Prostate gland (tissue), 2 donors: ENCODE results near the gene THAP4. TPM values are rescaled to one million over a fixed set of nuclear protein-coding genes. Genes with fewer than 3 reads are reported as not detected.
"Not testable (repeated sequence)": the region's sequence is repeated elsewhere in the genome, so short reads cannot be mapped to it uniquely, and the experiment has no call there.

Experiments
- DNase-seq: peaks from one replicate; pipeline ENCODE4 v3.0.0-alpha.2; 2019; ENCODE audit warnings: low spot score
- H3K27ac ChIP-seq, 2 donors: fragments of 200-600 bp; sonication (generic); 2 replicates each; pipeline ENCODE4 v1.5.1; 2017 to 2019
- H3K27me3 ChIP-seq: fragments of 200-600 bp; sonication (generic); replicated peaks from 2 replicates; pipeline ENCODE4 v1.5.1; 2019; ENCODE audit not compliant: insufficient read depth
- H3K36me3 ChIP-seq, 2 donors: fragments of 200-600 bp; sonication (generic); 1 replicate in 1 of 2; 2 replicates in 1 of 2; pipeline versions ENCODE4 v1.5.1 to v1.8.1; 2017 to 2019
- H3K4me1 ChIP-seq: fragments of 200-600 bp; sonication (generic); replicated peaks from 2 replicates; pipeline ENCODE4 v1.5.1; 2019
- H3K4me3 ChIP-seq, 2 donors: fragments of 200-600 bp; sonication (generic); 2 replicates each; pipeline ENCODE4 v1.5.1; 2017 to 2019
- H3K9me3 ChIP-seq: fragments of 200-600 bp; sonication (generic); 2 replicates; pipeline ENCODE4 v1.5.1; 2017
- CTCF ChIP-seq, 4 experiments: fragments of 200-600 bp in 2 of 4; fragments of 450-650 bp in 2 of 4; sonication (generic) in 2 of 4; IDR thresholded peaks; 1 replicate in 3 of 4; 2 replicates in 1 of 4; pipeline ENCODE4 v1.5.1; 2016 to 2019; ENCODE audit warnings: antibody characterized with exemption in 4 of 4, mild to moderate bottlenecking in 2 of 4, moderate library complexity in 2 of 4
- POLR2A ChIP-seq: fragments of 450-650 bp; IDR thresholded peaks from one replicate; pipeline ENCODE4 v1.6.1; 2016; ENCODE audit warnings: antibody characterized with exemption, mild to moderate bottlenecking
- POLR2AphosphoS5 ChIP-seq: sonication (generic); formaldehyde crosslinking; IDR thresholded peaks from one replicate; pipeline ENCODE4 v1.6.1; 2017; ENCODE audit warnings: antibody characterized with exemption
- WGBS: methylation state at CpG from one replicate; pipeline ENCODE4 v1.1.5; 2018; 5-methylcytosine and 5-hydroxymethylcytosine counted together
- intact Hi-C: fragments of 100-400 bp; cut with DNase I; formaldehyde crosslinking; loops from one replicate; pipeline ENCODE4 v1.14.2; 2022
- total RNA-seq, 2 donors: library from RNA; depleted of rRNA; stranded (reverse); fragments of >200 nt; gene quantifications; one replicate each; pipeline ENCODE4 v1.1.0, GENCODE V29; 2016

THAP4 gene
- total RNA-seq, 2 donors from 2014 or later, result 60.8 to 92.9 TPM

DNA sequence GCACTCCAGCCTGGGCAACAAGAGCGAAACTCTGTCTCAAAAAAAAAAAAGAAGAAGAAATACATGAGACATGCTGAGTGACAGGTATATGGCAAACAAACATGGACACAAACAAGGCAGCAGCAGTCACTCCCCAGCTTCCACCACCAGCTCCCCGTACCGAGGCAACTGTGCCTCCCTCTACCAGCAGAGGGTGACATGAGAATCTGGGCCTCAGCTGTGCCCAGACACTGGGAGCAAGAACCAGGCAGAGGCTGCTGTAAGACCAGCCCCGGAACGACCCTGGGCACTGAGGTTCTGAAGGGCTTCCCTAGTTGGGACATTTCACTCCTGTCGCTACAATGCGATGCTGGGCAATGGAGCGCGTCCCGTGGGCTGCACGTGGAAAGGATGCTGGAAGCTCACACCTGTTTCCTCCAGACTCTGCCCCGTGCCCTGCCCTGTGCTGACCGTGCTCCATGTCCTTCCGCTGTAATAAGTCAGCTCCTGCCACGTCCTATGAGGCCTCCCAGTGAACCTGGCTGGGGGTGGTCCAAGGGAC, 41.3 kb downstream of the THAP4 start:
- H3K4me1 ChIP-seq, result no peaks in the 10 kb centered on the region
- no peaks in the 10 kb centered on the region for H3K27me3 ChIP-seq
- WGBS, result 89% methylated on average over 15 of the region's 15 CpGs
- TF ChIP-seq POLR2AphosphoS5 (peak; percentile 5), POLR2A (no peak), CTCF (IDR thresholded peaks at IDR 0.05) (peak in 2 of 4 experiments; percentile 8 to 35)
- H3K36me3 ChIP-seq, result no peaks in the 10 kb centered on the region
- no peak for DNase-seq
- H3K4me3 ChIP-seq, result no peak overlapping the region
- no peak overlapping the region for H3K27ac ChIP-seq
- H3K9me3 ChIP-seq, result no peaks in the 10 kb centered on the region
- intact Hi-C loops, result no loop called here

GRCh38 chr2:241593271-241593670, 43.7 kb downstream of the THAP4 start:
- WGBS, result 94% methylated on average over 16 of the region's 16 CpGs
- TF ChIP-seq POLR2AphosphoS5, result no peak
- no peaks in the 10 kb centered on the region for H3K27me3 ChIP-seq
- intact Hi-C loops, result no loop called here
- no peaks in the 10 kb centered on the region for H3K4me1 ChIP-seq
- DNase-seq, result no peak
- H3K27ac ChIP-seq, result no peak overlapping the region
- H3K36me3 ChIP-seq, result no peaks in the 10 kb centered on the region
- H3K9me3 ChIP-seq, result no peaks in the 10 kb centered on the region
- H3K4me3 ChIP-seq, result no peak overlapping the region

- Histone ChIP-seq H3K27ac (no peak overlapping the region), H3K4me1 (no peaks in the 10 kb centered on the region), H3K4me3 (no peak overlapping the region), H3K36me3 (no peaks in the 10 kb centered on the region), H3K27me3 (no peaks in the 10 kb centered on the region), H3K9me3 (no peaks in the 10 kb centered on the region)
- DNase-seq, result no peak
- 90% methylated on average over 18 of the region's 18 CpGs for WGBS
- TF ChIP-seq CTCF (IDR thresholded peaks at IDR 0.05), result no peak
- TF ChIP-seq POLR2AphosphoS5, result no peak
- no peak for TF ChIP-seq POLR2A
- intact Hi-C loops, result no loop called here
These were observed 44.7 kb downstream of the THAP4 start for GRCh38 chr2:241592126-241592845.

DNA sequence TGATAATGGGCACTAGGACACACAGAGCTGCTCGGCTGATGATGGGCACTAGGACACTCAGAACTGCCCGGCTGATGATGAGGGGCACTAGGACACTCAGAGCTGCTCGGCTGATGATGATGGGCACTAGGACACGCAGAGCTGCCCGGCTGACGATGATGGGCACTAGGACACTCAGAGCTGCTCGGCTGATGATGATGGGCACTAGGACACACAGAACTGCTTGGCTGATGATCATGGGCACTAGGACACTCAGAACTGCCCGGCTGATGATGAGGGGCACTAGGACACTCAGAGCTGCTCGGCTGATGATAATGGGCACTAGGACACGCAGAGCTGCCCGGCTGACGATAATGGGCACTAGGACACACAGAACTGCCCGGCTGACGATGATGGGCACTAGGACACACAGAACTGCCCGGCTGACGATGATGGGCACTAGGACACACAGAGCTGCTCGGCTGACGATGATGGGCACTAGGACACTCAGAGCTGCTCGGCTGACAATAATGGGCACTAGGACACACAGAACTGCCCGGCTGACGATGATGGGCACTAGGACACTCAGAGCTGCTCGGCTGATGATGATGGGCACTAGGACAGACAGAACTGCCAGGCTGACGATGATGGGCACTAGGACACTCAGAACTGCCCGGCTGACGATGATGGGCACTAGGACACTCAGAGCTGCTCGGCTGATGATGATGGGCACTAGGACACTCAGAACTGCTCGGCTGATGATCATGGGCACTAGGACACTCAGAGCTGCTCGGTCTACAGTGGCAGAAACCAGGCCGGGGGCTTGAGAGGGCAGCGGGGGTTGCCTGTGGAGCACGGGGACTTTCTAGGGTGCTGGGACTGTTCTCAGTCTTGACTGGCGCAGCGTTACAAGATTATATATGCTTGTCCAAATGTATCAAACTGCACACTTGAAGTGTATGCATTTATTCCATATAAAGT, 46.2 kb downstream of the THAP4 start:
- H3K4me1 ChIP-seq, H3K27me3 ChIP-seq, H3K4me3 ChIP-seq, H3K36me3 ChIP-seq, DNase-seq, intact Hi-C loops, H3K9me3 ChIP-seq, H3K27ac ChIP-seq: not testable (repeated sequence)
- WGBS, result 93% methylated on average over 32 of the region's 33 CpGs

- H3K36me3 ChIP-seq, H3K4me1 ChIP-seq, H3K27ac ChIP-seq, H3K9me3 ChIP-seq, intact Hi-C loops, H3K4me3 ChIP-seq, DNase-seq, H3K27me3 ChIP-seq: not testable (repeated sequence)
- WGBS, result 92% methylated on average over 17 of the region's 17 CpGs
These were observed 47.1 kb downstream of the THAP4 start for GRCh38 chr2:241589863-241590262.

DNA sequence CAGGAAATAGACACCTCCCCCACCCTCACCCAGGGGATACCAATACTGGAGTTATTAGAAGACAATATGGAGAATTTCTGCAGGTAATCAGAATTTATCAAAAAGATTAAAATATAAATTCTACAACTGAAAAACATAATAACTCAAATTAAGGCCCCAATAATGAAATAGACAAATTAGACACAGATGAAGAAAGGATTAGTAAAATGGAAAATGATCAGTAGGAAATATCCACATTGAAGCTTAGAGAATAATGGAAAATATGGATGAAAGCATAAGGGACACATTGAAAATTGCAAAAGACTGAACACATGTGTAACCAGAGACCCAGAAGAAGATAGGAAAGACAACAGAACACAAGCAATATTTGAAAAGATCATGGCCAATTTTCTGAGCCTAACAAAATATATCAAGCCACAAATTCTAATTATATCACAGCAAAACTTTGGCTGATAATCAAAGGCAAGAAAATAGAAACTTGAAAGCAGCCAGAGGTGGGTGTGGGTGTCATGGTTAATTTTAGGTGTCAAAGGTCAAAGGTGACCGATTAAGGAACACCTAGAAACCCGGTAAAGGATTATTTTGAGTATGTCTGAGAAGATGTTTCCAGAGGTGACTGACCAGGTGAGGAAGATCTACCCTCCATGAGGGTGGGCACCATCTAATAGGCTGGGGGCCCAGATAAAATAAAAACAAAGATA, 50.2 kb downstream of the THAP4 start:
- H3K4me1 ChIP-seq, result no peaks in the 10 kb centered on the region
- H3K27ac ChIP-seq, result no peak overlapping the region
- no peak for TF ChIP-seq POLR2AphosphoS5
- no peak for TF ChIP-seq CTCF (IDR thresholded peaks at IDR 0.05)
- TF ChIP-seq POLR2A, result no peak
- WGBS, result 94% methylated on average over 2 of the region's 2 CpGs
- H3K9me3 ChIP-seq, result no peaks in the 10 kb centered on the region
- no peak for DNase-seq
- H3K36me3 ChIP-seq, result no peaks in the 10 kb centered on the region
- no peak overlapping the region for H3K4me3 ChIP-seq
- no peaks in the 10 kb centered on the region for H3K27me3 ChIP-seq
- intact Hi-C loops, result no loop called here
